Endothelial cell of umbilical vein (primary cell): ENCODE results near the gene EGR1.

ENCODE experiments used
- EZH2 ChIP-seq: IDR thresholded peaks from 2 replicates; pipeline ENCODE4 v1.6.1; 2012; ENCODE audit warnings: borderline replicate concordance, low read depth, mild to moderate bottlenecking, moderate library complexity, low read length, inconsistent platforms; ENCODE audit not compliant: severe bottlenecking
- POLR2A ChIP-seq: IDR thresholded peaks from 2 replicates; pipeline ENCODE4 v1.6.1; 2012; ENCODE audit warnings: low read depth, mild to moderate bottlenecking, control low read depth, low read length
- TF ChIP-seq, protein P1 (sequence below), 2 donors: IDR thresholded peaks; 1 replicate in 1 of 2; 2 replicates in 1 of 2; pipeline ENCODE4 v1.5.1; 2011; ENCODE audit warnings: low read length in 2 of 2, mild to moderate bottlenecking in 2 of 2, moderate library complexity in 2 of 2, control low read depth in 1 of 2, inconsistent platforms in 1 of 2, low read depth in 1 of 2; ENCODE audit not compliant: insufficient read depth in 1 of 2; ENCODE audit errors: extremely low read depth in 1 of 2

DNA sequence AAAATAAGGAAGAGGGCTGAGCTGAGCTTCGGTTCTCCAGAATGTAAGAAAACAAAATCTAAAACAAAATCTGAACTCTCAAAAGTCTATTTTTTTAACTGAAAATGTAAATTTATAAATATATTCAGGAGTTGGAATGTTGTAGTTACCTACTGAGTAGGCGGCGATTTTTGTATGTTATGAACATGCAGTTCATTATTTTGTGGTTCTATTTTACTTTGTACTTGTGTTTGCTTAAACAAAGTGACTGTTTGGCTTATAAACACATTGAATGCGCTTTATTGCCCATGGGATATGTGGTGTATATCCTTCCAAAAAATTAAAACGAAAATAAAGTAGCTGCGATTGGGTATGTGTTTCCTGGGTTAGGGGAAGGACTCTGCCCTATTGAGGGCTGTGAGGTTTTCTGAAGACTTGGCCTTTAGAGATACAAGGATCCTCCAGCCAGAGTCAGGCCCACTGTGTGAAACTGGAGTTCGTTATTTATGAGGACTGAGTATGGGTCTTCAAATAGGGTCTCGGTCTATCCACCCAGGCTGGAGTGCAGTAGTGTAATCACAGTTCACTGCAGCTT is 3.8 kb downstream of the EGR1 start:
- TF ChIP-seq, protein P1, sequence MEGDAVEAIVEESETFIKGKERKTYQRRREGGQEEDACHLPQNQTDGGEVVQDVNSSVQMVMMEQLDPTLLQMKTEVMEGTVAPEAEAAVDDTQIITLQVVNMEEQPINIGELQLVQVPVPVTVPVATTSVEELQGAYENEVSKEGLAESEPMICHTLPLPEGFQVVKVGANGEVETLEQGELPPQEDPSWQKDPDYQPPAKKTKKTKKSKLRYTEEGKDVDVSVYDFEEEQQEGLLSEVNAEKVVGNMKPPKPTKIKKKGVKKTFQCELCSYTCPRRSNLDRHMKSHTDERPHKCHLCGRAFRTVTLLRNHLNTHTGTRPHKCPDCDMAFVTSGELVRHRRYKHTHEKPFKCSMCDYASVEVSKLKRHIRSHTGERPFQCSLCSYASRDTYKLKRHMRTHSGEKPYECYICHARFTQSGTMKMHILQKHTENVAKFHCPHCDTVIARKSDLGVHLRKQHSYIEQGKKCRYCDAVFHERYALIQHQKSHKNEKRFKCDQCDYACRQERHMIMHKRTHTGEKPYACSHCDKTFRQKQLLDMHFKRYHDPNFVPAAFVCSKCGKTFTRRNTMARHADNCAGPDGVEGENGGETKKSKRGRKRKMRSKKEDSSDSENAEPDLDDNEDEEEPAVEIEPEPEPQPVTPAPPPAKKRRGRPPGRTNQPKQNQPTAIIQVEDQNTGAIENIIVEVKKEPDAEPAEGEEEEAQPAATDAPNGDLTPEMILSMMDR (IDR thresholded peaks at IDR 0.05; ENCODE audit: extremely low read depth in 1 of 2, insufficient read depth in 1 of 2, low read depth in 1 of 2, low read length in 2 of 2), result no peak
- TF ChIP-seq POLR2A, result no peak
- TF ChIP-seq EZH2, result no peak
